HFFc6 (cell line): ENCODE measurements around the gene PCCB. TPM values are rescaled to one million over a fixed set of nuclear protein-coding genes. Genes with fewer than 3 reads are reported as not detected.

Experiments used
- DNase-seq: peaks from one replicate; pipeline ENCODE4 v3.0.0-alpha.2; 2018
- H3K27ac Mint-ChIP-seq: 2 replicates; pipeline ENCODE4 v1.8.0; 2020; ENCODE audit warnings: mild to moderate bottlenecking, mixed read lengths
- H3K27me3 Mint-ChIP-seq: 2 replicates; pipeline ENCODE4 v1.8.0; 2021; ENCODE audit warnings: mild to moderate bottlenecking, moderate library complexity, mixed read lengths; ENCODE audit not compliant: insufficient read depth
- H3K36me3 Mint-ChIP-seq: 2 replicates; pipeline ENCODE4 v1.8.0; 2021; ENCODE audit warnings: low read depth, mixed read lengths
- H3K4me1 Mint-ChIP-seq: 2 replicates; pipeline ENCODE4 v1.8.0; 2020; ENCODE audit warnings: low read depth, mixed read lengths
- H3K4me3 Mint-ChIP-seq: 2 replicates; pipeline ENCODE4 v1.8.0; 2020; ENCODE audit warnings: mild to moderate bottlenecking, moderate library complexity, mixed read lengths
- H3K9me3 Mint-ChIP-seq: 2 replicates; pipeline ENCODE4 v1.8.0; 2020; ENCODE audit warnings: mild to moderate bottlenecking, mixed read lengths
- total RNA-seq, 6 experiments: library from RNA; stranded (reverse); fragmentation: NEBNext Ultra II Directional; extraction: Animal tissue kit (Norgen Biotek cat#: 25700); gene quantifications; 2 replicates in 1 of 6; 3 replicates in 5 of 6; pipeline ENCODE4 v1.2.3, GENCODE V29; 2021
- TF ChIP-seq, protein P1 (sequence below): fragments of 200-600 bp; sonication (generic); IDR thresholded peaks from 2 replicates; pipeline ENCODE4 v1.5.0; 2021; ENCODE audit warnings: antibody characterized with exemption, mild to moderate bottlenecking

PCCB gene
- total RNA-seq, 6 experiments from 2014 or later = 32.4 to 41.1 (median 37.8) TPM

DNA sequence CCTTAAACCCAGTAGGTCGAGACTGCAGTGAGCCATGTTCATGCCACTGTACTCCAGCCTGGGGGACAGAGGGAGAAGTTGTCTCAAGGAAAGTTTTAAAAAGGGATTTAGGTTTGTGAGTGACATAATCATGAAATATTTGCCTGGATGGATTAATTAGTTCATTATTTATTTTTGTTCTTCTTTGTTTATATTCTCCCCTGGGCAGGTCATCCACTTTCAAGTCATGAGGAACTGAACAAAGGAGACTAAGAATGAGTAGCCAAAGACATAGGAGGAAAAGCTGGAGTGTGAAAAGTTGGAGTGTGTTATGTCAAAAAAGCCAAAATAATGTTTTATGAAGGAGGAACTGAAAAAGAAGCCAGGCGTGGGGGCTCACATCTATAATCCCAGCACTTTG, 17.7 kb upstream of the PCCB start:
- H3K4me1 Mint-ChIP-seq = peaks cover 5% of the 10 kb centered on the region; the same call in 1 of the 2 replicates

DNA sequence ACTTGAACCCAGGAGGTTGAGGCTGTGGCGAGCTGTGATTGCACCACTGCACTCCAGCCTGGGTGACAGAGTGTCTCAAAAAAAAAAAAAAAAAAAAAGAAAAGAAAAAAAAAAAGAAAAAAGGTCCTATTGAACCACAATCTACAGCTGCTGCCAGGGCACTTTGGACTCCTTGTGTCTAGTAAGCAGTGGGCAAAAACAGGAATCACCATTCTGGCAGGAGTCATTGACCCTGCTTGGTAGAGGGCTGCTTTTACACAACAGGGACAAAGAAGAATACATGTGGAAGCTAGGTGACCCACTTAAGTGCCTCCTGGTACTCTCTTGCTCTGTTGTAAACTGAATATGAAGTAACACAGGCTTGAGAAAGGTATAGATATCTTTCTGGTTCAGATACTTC, 14.6 kb upstream of the PCCB start:
- H3K4me3 Mint-ChIP-seq = no peak overlapping the region
- peaks cover 8% of the 10 kb centered on the region for H3K27me3 Mint-ChIP-seq
- no peak overlapping the region for H3K27ac Mint-ChIP-seq
- no peaks in the 10 kb centered on the region for H3K36me3 Mint-ChIP-seq
- no peak for DNase-seq
- H3K9me3 Mint-ChIP-seq = no peaks in the 10 kb centered on the region
- peaks cover 5% of the 10 kb centered on the region; the same call in 1 of the 2 replicates for H3K4me1 Mint-ChIP-seq
- TF ChIP-seq, protein P1, sequence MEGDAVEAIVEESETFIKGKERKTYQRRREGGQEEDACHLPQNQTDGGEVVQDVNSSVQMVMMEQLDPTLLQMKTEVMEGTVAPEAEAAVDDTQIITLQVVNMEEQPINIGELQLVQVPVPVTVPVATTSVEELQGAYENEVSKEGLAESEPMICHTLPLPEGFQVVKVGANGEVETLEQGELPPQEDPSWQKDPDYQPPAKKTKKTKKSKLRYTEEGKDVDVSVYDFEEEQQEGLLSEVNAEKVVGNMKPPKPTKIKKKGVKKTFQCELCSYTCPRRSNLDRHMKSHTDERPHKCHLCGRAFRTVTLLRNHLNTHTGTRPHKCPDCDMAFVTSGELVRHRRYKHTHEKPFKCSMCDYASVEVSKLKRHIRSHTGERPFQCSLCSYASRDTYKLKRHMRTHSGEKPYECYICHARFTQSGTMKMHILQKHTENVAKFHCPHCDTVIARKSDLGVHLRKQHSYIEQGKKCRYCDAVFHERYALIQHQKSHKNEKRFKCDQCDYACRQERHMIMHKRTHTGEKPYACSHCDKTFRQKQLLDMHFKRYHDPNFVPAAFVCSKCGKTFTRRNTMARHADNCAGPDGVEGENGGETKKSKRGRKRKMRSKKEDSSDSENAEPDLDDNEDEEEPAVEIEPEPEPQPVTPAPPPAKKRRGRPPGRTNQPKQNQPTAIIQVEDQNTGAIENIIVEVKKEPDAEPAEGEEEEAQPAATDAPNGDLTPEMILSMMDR = no peak

More for the DNA sequence above, 17.7 kb upstream of the PCCB start:
- Mint-ChIP-seq H3K27me3 (peaks cover 5% of the 10 kb centered on the region), H3K36me3 (no peaks in the 10 kb centered on the region), H3K9me3 (no peaks in the 10 kb centered on the region), H3K4me3 (no peak overlapping the region), H3K27ac (no peak overlapping the region)
- no peak for DNase-seq
- TF ChIP-seq, protein P1 = no peak

DNA sequence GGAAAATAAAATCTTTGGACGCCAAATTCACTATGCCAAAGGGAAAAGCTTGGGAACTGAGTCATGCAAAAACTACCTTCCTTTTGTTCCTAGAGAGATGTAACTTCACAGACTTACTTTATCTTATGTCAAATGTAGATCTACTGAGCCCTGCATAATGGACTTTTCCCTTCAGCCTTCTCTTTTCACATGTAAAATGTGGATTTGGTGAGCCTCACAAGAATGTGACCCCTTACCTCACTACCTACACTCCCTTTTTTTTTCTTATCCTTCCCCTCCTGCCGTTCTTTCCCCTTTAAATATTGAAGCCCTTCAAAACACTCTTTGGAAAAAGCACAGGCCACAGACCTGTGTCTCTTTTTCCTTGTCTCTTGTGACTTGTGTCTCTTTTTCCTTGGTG, 14.0 kb upstream of the PCCB start:
- peaks cover 8% of the 10 kb centered on the region for H3K27me3 Mint-ChIP-seq
- TF ChIP-seq, protein P1 = no peak
- H3K4me3 Mint-ChIP-seq = no peak overlapping the region
- H3K27ac Mint-ChIP-seq = no peak overlapping the region
- DNase-seq = no peak
- no peaks in the 10 kb centered on the region for H3K36me3 Mint-ChIP-seq
- peaks cover 5% of the 10 kb centered on the region; the same call in 1 of the 2 replicates for H3K4me1 Mint-ChIP-seq
- no peaks in the 10 kb centered on the region for H3K9me3 Mint-ChIP-seq

DNA sequence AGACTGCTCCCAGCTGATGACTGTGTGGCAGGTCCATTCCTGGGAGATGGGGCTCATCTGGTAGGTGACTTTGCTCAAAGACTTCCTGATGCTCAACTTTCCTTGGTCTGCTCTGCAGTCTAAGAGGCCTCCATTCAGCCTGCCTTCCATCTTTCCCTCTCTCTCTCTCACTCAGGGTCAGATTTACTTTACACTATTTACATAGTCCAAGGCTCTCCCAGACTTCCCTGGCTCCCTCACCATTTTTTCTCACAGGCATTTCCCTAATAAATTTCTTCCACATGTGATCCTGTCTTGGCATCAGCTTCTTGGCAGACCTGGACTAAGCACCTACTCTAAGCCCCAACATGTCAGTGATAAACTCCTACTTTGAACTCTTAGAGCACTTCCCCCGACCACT, 13.0 kb upstream of the PCCB start:
- Mint-ChIP-seq H3K27me3 (peaks cover 14% of the 10 kb centered on the region), H3K27ac (no peak overlapping the region), H3K9me3 (no peaks in the 10 kb centered on the region), H3K4me3 (no peak overlapping the region), H3K4me1 (peaks cover 5% of the 10 kb centered on the region; the same call in 1 of the 2 replicates), H3K36me3 (no peaks in the 10 kb centered on the region)
- DNase-seq = no peak
- TF ChIP-seq, protein P1 = no peak

DNA sequence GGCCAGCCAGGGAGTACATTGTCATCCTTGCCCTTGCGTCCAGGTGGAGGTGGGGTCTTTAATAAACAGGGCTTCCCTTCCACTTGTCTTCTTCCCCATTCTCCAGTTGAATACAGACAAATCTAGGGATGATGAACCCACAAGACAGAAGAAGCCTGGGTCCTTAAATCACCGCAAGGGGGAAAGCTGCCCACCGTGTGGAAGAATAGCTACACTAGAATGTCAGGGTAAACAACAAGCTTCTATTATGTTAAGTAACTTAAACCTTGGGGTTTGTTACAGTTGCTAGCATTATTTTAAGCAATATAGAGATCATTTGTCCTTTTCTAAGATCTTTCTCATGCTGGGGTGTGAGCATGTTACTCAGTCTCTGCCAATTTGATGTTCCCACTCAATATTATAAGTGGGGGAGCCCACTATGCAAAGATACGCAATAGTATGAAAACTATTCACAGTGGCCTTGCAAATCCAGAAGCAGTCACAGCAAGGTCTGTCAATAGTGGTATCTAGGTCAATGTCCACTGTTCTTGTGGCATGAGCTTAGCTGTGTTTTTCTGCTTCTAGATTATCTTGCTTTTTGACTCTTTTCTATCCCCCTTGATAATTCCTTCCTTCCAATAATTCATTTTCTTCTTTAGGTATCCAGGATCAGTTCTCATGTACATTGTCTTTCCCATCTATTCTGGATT, 12.0 kb upstream of the PCCB start:
- TF ChIP-seq, protein P1 = no peak
- H3K9me3 Mint-ChIP-seq = no peaks in the 10 kb centered on the region
- no peak for DNase-seq

More for the DNA sequence above, 12.0 kb upstream of the PCCB start:
- Mint-ChIP-seq H3K27ac (no peak overlapping the region), H3K36me3 (no peaks in the 10 kb centered on the region), H3K4me3 (no peak overlapping the region), H3K27me3 (peaks cover 14% of the 10 kb centered on the region), H3K4me1 (no peaks in the 10 kb centered on the region)
